AG04450 (cell line): ENCODE measurements around the gene KRABD2.
A peak's percentile ranks its signal among the peaks of the same experiment; 100 is the strongest.

Experiments used
- CTCF ChIA-PET: fragments of 300-600, 350-600 bp; formaldehyde crosslinking; extraction: SDS; loops from one replicate; lab custom pipeline; 2022; ENCODE audit warnings: antibody characterized with exemption, inconsistent platforms; lab: Charles Lee
- POLR2A ChIA-PET: fragments of 350-600 bp; formaldehyde crosslinking; extraction: SDS; loops from one replicate; lab custom pipeline; 2021; ENCODE audit warnings: antibody characterized with exemption, inconsistent platforms; lab: Yijun Ruan, JAX
- DNase-seq: peaks from one replicate; pipeline ENCODE4 v3.0.0-alpha.2; 2011; ENCODE audit warnings: low read depth, low spot score
- H3K27ac ChIP-seq: one replicate; pipeline ENCODE4 v1.5.1; 2012; ENCODE audit warnings: low read depth, low read length, control low read depth
- H3K27me3 ChIP-seq: one replicate; pipeline ENCODE4 v1.6.0; 2012; ENCODE audit warnings: low read length; ENCODE audit not compliant: control insufficient read depth, insufficient read depth
- H3K4me3 ChIP-seq: 2 replicates; pipeline ENCODE4 v1.5.1; 2011; ENCODE audit warnings: mild to moderate bottlenecking, low read depth, low read length, control low read depth
- H3K9me3 ChIP-seq: 2 replicates; pipeline ENCODE4 v1.5.1; 2012; ENCODE audit warnings: low read length; ENCODE audit not compliant: control insufficient read depth, insufficient read depth
- TF ChIP-seq, protein P1 (sequence below): IDR thresholded peaks from 2 replicates; pipeline ENCODE4 v1.5.1; 2011; ENCODE audit warnings: low read depth, low read length, control low read depth, inconsistent platforms

The KRABD2 gene

DNA sequence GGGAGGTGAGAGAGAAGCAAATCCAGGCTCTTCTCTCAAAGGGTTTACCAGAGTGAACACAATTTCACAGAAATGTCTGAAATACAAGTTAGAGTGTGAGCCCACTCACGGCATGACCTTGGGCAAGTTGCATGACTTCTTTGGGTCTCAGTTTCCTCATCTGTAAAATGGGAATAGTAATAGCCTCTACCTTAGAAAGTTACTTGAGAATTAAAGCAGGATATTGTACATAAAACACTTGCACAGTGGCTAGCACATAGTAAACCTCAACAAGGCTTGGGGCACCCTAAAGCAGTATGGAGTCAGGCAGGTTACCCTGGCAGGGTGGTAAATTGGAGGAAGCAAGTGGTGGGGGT, 34.4 kb upstream of the KRABD2 start:
- ChIA-PET POLR2A (interaction anchor here (0.7 kb wide), 1 partner anchor 25 kb away, joined by 3 read pairs; the partner anchor contains the start of gene NDEL1), CTCF (interaction anchor here (0.6 to 3.8 kb wide), 25 partner anchors 9 to 375 kb away, joined by 3 to 70 read pairs (median 5); partner anchors contain the start of genes KRABD2 and NDEL1)
- Histone ChIP-seq H3K27ac (no peak overlapping the region), H3K9me3 (no peaks in the 10 kb centered on the region; the same call in 1 of the 2 replicates), H3K4me3 (no peak overlapping the region), H3K27me3 (peaks cover 5% of the 10 kb centered on the region)
- DNase-seq: no peak
- TF ChIP-seq, protein P1, sequence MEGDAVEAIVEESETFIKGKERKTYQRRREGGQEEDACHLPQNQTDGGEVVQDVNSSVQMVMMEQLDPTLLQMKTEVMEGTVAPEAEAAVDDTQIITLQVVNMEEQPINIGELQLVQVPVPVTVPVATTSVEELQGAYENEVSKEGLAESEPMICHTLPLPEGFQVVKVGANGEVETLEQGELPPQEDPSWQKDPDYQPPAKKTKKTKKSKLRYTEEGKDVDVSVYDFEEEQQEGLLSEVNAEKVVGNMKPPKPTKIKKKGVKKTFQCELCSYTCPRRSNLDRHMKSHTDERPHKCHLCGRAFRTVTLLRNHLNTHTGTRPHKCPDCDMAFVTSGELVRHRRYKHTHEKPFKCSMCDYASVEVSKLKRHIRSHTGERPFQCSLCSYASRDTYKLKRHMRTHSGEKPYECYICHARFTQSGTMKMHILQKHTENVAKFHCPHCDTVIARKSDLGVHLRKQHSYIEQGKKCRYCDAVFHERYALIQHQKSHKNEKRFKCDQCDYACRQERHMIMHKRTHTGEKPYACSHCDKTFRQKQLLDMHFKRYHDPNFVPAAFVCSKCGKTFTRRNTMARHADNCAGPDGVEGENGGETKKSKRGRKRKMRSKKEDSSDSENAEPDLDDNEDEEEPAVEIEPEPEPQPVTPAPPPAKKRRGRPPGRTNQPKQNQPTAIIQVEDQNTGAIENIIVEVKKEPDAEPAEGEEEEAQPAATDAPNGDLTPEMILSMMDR: no peak

DNA sequence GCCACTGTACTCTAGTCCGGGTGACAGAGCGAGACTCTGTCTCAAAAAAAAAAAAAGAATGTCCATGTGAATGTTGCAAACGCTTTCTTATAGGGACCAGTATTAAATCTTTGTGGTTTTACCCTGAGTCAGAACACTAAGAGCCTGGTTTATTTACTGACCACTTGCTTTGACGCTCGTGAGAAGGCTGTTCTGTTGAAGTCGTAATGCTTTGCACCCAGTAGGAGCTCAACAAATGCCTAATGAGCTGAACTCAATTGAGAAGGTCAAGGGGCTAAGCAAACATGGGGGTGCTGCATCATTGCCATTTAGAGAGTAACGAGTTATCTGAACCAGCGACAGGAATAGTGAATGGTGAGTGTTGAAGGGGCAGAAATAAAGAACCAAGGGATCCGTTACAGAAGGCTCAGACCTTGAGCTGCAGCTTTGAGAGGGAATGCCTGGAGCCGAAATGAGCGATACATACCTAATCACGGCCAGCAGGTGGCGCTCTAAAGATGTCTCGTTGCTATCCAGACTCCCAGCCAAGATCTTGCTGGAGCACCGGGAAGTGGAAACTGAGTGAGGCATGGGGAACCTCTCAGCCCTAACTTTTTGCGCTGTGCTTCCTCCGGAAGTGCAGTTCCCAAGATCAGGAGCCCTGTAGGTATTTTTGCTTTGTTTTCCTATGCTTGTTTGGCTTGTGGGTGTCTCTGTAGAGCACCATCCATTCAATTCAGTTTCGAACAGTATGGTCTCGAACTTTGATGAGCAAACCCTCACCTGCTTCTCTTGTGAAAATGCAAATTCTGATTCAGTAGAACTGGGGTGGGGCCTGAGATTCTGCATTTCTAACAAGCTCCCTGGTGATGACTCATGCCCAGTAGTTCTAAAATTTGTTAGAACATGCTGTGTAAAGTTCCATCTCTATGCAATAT, 33.7 kb upstream of the KRABD2 start:
- Histone ChIP-seq H3K27ac (no peak overlapping the region), H3K27me3 (peaks cover 5% of the 10 kb centered on the region), H3K4me3 (no peak overlapping the region), H3K9me3 (no peaks in the 10 kb centered on the region; the same call in 1 of the 2 replicates)
- TF ChIP-seq, protein P1: peak; percentile 84
- ChIA-PET POLR2A (interaction anchor here (0.7 kb wide), 1 partner anchor 25 kb away, joined by 3 read pairs; the partner anchor contains the start of gene NDEL1), CTCF (interaction anchor here (0.5 to 3.8 kb wide), 45 partner anchors 8 to 1226 kb away, joined by 3 to 70 read pairs (median 5); partner anchors contain the start of genes KRABD2, NDEL1 and STX8)
- DNase-seq: peak; percentile 71

DNA sequence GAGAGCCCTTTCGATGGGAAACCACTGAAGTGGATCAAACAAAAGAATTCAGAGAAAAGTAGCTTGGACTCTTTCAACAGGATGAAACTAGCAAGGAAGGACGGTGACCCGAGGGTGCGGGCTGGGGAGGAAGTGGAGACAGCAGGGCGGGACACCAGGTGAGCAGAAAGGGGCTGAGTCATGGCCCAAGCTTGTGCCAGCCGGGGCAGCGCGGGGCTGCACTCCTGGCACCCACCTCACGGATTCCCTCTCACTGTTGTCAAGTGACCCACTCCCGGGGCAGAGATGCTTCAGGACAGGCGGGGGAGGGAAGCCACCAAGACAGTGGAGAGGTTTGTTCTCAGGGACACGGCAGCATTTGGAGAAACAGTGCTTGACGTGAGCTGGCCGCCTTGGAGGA, 31.9 kb upstream of the KRABD2 start:
- ChIA-PET CTCF (interaction anchor here (3.5 kb wide), 1 partner anchor 338 kb away, joined by 29 read pairs; no protein-coding TSS in a partner anchor), POLR2A (no interaction called here)
- peaks cover 4% of the 10 kb centered on the region for H3K27me3 ChIP-seq
- TF ChIP-seq, protein P1: no peak
- no peak overlapping the region for H3K27ac ChIP-seq
- no peak for DNase-seq
- no peak overlapping the region for H3K4me3 ChIP-seq
- no peaks in the 10 kb centered on the region; the same call in 1 of the 2 replicates for H3K9me3 ChIP-seq

DNA sequence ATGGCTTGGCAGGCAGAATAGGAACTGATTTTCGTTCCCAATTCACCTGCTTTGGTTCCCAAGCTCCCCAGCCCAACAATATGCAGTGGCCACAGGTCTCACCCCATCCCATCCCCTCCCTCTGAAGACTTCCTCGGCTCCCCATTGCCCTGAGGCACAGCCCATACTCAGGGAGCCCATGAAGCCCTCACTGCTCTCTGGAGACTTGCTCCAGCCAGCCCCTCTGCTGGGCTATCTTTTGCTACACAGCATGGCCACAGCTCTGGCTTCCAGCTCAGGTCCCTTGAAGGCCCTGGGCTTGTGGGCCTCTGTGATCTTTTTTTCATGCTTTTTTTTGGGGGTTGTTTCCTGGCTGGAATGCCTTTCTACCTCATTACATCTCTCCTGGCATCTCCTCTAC, 29.7 kb upstream of the KRABD2 start:
- TF ChIP-seq, protein P1: no peak
- no peak overlapping the region for H3K27ac ChIP-seq
- CTCF ChIA-PET: interaction anchor here (1.3 kb wide), 1 partner anchor 380 kb away, joined by 10 read pairs; no protein-coding TSS in a partner anchor

More for the DNA sequence above, 29.7 kb upstream of the KRABD2 start:
- DNase-seq: no peak
- Histone ChIP-seq H3K9me3 (no peaks in the 10 kb centered on the region; the same call in 1 of the 2 replicates), H3K4me3 (no peak overlapping the region), H3K27me3 (peaks cover 5% of the 10 kb centered on the region)
- POLR2A ChIA-PET: interaction anchor here (0.6 kb wide), 1 partner anchor 33 kb away, joined by 6 read pairs; no protein-coding TSS in a partner anchor
